Stimulated activated CD4-positive, alpha-beta T cell treated with anti-CD3 and anti-CD28 coated beads, Interleukin-15, amount 100 ng/mL, for 1 hour (primary cell): ENCODE measurements around the gene IRX3.
"Not testable (repeated sequence)": the region's sequence is repeated elsewhere in the genome, so short reads cannot be mapped to it uniquely, and the experiment has no call there.

Experiments used
- DNase-seq, 2 donors: peaks; one replicate each; pipeline ENCODE4 v3.0.0-alpha.2; 2020; ENCODE audit warnings: low read depth in 1 of 2, low spot score in 1 of 2

The IRX3 gene

GRCh38 chr16:54277845-54278703 is 8.5 kb downstream of the IRX3 start:
- DNase-seq = no peak

GRCh38 chr16:54275956-54276355 is 10.6 kb downstream of the IRX3 start:
- no peak for DNase-seq

GRCh38 chr16:54273566-54273965 is 13.0 kb downstream of the IRX3 start:
- DNase-seq = no peak

- DNase-seq = no peak
These were observed 15.9 kb downstream of the IRX3 start for GRCh38 chr16:54270711-54271110.

GRCh38 chr16:54269461-54269860 is 17.1 kb downstream of the IRX3 start:
- DNase-seq = no peak

GRCh38 chr16:54268766-54269165 is 17.8 kb downstream of the IRX3 start:
- DNase-seq = no peak

GRCh38 chr16:54268340-54268739 is 18.2 kb downstream of the IRX3 start:
- DNase-seq = no peak

GRCh38 chr16:54266363-54266955 is 20.1 kb downstream of the IRX3 start:
- no peak for DNase-seq

- DNase-seq = no peak
These were observed 20.9 kb downstream of the IRX3 start for GRCh38 chr16:54265575-54266107.

- no peak for DNase-seq
These were observed 33.5 kb downstream of the IRX3 start for GRCh38 chr16:54253118-54253517.

- DNase-seq = no peak
These were observed 37.5 kb downstream of the IRX3 start for GRCh38 chr16:54248863-54249710.

- DNase-seq = not testable (repeated sequence)
These were observed 38.9 kb downstream of the IRX3 start for GRCh38 chr16:54247705-54248104.

GRCh38 chr16:54246454-54246821 is 40.1 kb downstream of the IRX3 start:
- DNase-seq = no peak

GRCh38 chr16:54245788-54246453 is 40.7 kb downstream of the IRX3 start:
- DNase-seq = no peak

GRCh38 chr16:54244061-54244886 is 42.3 kb downstream of the IRX3 start:
- no peak for DNase-seq

- DNase-seq = no peak
These were observed 43.4 kb downstream of the IRX3 start for GRCh38 chr16:54243202-54243601.

- DNase-seq = no peak
These were observed 44.4 kb downstream of the IRX3 start for GRCh38 chr16:54242199-54242598.

GRCh38 chr16:54241525-54241924 is 45.1 kb downstream of the IRX3 start:
- no peak for DNase-seq

- no peak for DNase-seq
These were observed 46.1 kb downstream of the IRX3 start for GRCh38 chr16:54240271-54241129.
